ENCODE results near the gene RAB37.

Gene RAB37

GRCh38 chr17:74748529-74749278, 11.6 kb downstream of the RAB37 start, which contains the start of gene NHERF1 (continued):
- no peak; the same call in 1 of the 2 replicates for TF ChIP-seq ZNF335 (tag by site-specific recombination; conservative IDR thresholded peaks at IDR 0.05)
- TF ChIP-seq ZNF433 (tag by site-specific recombination; IDR thresholded peaks at IDR 0.05; ENCODE audit: low read depth), result no peak
- TF ChIP-seq, protein P1, sequence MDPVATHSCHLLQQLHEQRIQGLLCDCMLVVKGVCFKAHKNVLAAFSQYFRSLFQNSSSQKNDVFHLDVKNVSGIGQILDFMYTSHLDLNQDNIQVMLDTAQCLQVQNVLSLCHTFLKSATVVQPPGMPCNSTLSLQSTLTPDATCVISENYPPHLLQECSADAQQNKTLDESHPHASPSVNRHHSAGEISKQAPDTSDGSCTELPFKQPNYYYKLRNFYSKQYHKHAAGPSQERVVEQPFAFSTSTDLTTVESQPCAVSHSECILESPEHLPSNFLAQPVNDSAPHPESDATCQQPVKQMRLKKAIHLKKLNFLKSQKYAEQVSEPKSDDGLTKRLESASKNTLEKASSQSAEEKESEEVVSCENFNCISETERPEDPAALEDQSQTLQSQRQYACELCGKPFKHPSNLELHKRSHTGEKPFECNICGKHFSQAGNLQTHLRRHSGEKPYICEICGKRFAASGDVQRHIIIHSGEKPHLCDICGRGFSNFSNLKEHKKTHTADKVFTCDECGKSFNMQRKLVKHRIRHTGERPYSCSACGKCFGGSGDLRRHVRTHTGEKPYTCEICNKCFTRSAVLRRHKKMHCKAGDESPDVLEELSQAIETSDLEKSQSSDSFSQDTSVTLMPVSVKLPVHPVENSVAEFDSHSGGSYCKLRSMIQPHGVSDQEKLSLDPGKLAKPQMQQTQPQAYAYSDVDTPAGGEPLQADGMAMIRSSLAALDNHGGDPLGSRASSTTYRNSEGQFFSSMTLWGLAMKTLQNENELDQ (tag by site-specific recombination; IDR thresholded peaks at IDR 0.05; ENCODE audit: low read depth), result no peak
- TF ChIP-seq ZNF704 (tag by site-specific recombination; IDR thresholded peaks at IDR 0.05), result no peak
- no peak for TF ChIP-seq ZNF624 (tag by site-specific recombination; IDR thresholded peaks at IDR 0.05)
- TF ChIP-seq GLIS2 (tag by site-specific recombination; IDR thresholded peaks at IDR 0.05), result peak; percentile 85
- no peak for TF ChIP-seq TRIM28 (IDR thresholded peaks at IDR 0.05; ENCODE audit: borderline replicate concordance, low read length)
- peak; percentile 75 for TF ChIP-seq ZNF501 (tag by site-specific recombination; IDR thresholded peaks at IDR 0.05)
- TF ChIP-seq KLF1 (tag by site-specific recombination; IDR thresholded peaks at IDR 0.05), result no peak
- TF ChIP-seq ZNF776 (tag by site-specific recombination; IDR thresholded peaks at IDR 0.05; ENCODE audit: borderline replicate concordance), result no peak
- TF ChIP-seq ZNF274 (IDR thresholded peaks at IDR 0.05; ENCODE audit: low read length), result no peak
- no peak for TF ChIP-seq ZNF274 (tag by site-specific recombination; IDR thresholded peaks at IDR 0.05; ENCODE audit: borderline replicate concordance)
- TF ChIP-seq ZNF777 (tag by site-specific recombination; IDR thresholded peaks at IDR 0.05; ENCODE audit: borderline replicate concordance), result peak; percentile 54; the same call in 1 of the 2 replicates
- TF ChIP-seq ZNF792 (tag by site-specific recombination; IDR thresholded peaks at IDR 0.05), result 0 out of 2 replicates have a peak, but pooled peaks have one; percentile 53
- no peak for TF ChIP-seq ZNF561 (tag by site-specific recombination; IDR thresholded peaks at IDR 0.05; ENCODE audit: borderline replicate concordance)
- TF ChIP-seq TCF7L2 (IDR thresholded peaks at IDR 0.05; ENCODE audit: borderline replicate concordance, low read depth, low read length), result no peak
- TF ChIP-seq ZNF510 (tag by site-specific recombination; IDR thresholded peaks at IDR 0.05; ENCODE audit: insufficient replicate concordance), result no peak
- TF ChIP-seq REPIN1 (tag by site-specific recombination; IDR thresholded peaks at IDR 0.05; ENCODE audit: low read depth), result no peak
- no peak for TF ChIP-seq ZNF214 (tag by site-specific recombination; IDR thresholded peaks at IDR 0.05; ENCODE audit: borderline replicate concordance)
- TF ChIP-seq ZBTB1 (tag by site-specific recombination; IDR thresholded peaks at IDR 0.05), result no peak
- TF ChIP-seq ZBTB20 (tag by site-specific recombination; IDR thresholded peaks at IDR 0.05), result 0 out of 2 replicates have a peak, but pooled peaks have one; percentile 13
- peak; percentile 90 for TF ChIP-seq ZNF10 (tag by site-specific recombination; IDR thresholded peaks at IDR 0.05)
- TF ChIP-seq SP2 (tag by site-specific recombination; IDR thresholded peaks at IDR 0.05), result peak; percentile 71
- TF ChIP-seq, protein P2, sequence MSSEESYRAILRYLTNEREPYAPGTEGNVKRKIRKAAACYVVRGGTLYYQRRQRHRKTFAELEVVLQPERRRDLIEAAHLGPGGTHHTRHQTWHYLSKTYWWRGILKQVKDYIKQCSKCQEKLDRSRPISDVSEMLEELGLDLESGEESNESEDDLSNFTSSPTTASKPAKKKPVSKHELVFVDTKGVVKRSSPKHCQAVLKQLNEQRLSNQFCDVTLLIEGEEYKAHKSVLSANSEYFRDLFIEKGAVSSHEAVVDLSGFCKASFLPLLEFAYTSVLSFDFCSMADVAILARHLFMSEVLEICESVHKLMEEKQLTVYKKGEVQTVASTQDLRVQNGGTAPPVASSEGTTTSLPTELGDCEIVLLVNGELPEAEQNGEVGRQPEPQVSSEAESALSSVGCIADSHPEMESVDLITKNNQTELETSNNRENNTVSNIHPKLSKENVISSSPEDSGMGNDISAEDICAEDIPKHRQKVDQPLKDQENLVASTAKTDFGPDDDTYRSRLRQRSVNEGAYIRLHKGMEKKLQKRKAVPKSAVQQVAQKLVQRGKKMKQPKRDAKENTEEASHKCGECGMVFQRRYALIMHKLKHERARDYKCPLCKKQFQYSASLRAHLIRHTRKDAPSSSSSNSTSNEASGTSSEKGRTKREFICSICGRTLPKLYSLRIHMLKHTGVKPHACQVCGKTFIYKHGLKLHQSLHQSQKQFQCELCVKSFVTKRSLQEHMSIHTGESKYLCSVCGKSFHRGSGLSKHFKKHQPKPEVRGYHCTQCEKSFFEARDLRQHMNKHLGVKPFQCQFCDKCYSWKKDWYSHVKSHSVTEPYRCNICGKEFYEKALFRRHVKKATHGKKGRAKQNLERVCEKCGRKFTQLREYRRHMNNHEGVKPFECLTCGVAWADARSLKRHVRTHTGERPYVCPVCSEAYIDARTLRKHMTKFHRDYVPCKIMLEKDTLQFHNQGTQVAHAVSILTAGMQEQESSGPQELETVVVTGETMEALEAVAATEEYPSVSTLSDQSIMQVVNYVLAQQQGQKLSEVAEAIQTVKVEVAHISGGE (tag by site-specific recombination; conservative IDR thresholded peaks at IDR 0.05; ENCODE audit: low read depth), result peak; percentile 37; the same call in 1 of the 2 replicates
- no peak for TF ChIP-seq ZNF701 (tag by site-specific recombination; IDR thresholded peaks at IDR 0.05)
- TF ChIP-seq EGR2 (tag by site-specific recombination; IDR thresholded peaks at IDR 0.05; ENCODE audit: low read depth), result no peak
- TF ChIP-seq ZNF302 (tag by site-specific recombination; IDR thresholded peaks at IDR 0.05; ENCODE audit: low read depth), result no peak
- TF ChIP-seq ZNF239 (tag by site-specific recombination; IDR thresholded peaks at IDR 0.05), result no peak
- TF ChIP-seq MYNN (tag by site-specific recombination; IDR thresholded peaks at IDR 0.05; ENCODE audit: borderline replicate concordance), result no peak
- no peak for TF ChIP-seq ZNF24 (tag by site-specific recombination; IDR thresholded peaks at IDR 0.05)
- 0 out of 2 replicates have a peak, but pooled peaks have one; percentile 47 for TF ChIP-seq ZSCAN30 (tag by site-specific recombination; IDR thresholded peaks at IDR 0.05)
- TF ChIP-seq MEIS1 (CRISPR knock-in tag; IDR thresholded peaks at IDR 0.05; ENCODE audit: borderline replicate concordance), result no peak
- no peak for TF ChIP-seq WT1 (tag by site-specific recombination; IDR thresholded peaks at IDR 0.05)
- peak; percentile 44; the same call in 1 of the 2 replicates for TF ChIP-seq ZNF391 (tag by site-specific recombination; IDR thresholded peaks at IDR 0.05; ENCODE audit: borderline replicate concordance, low read depth)
- TF ChIP-seq ZNF549 (tag by site-specific recombination; IDR thresholded peaks at IDR 0.05), result no peak

Measured in HEK293 (cell line).